Activated T-helper 2 cell treated with anti-CD3 and anti-CD28 coated beads, Interferon-gamma antibody, Interleukin-2, Interleukin-4, amounts not matched to agents 10 μg/mL and 5 μg/mL and 100 μg/mL, durations not matched to agents 14 hours and 24 hours and 36 hours (primary cell): ENCODE measurements around the gene ACTR10. TPM values are rescaled to one million over a fixed set of nuclear protein-coding genes. Genes with fewer than 3 reads are reported as not detected.
A peak's percentile ranks its signal among the peaks of the same experiment; 100 is the strongest.

Experiments used
- DNase-seq: peaks from one replicate; pipeline ENCODE4 v3.0.0; 2021; ENCODE audit warnings: low spot score
- H3K27ac Mint-ChIP-seq: one replicate; pipeline ENCODE4 v1.8.0; 2021; ENCODE audit warnings: mixed read lengths
- H3K27me3 Mint-ChIP-seq: one replicate; pipeline ENCODE4 v1.8.0; 2021; ENCODE audit warnings: low read depth, mixed read lengths
- H3K36me3 Mint-ChIP-seq: one replicate; pipeline ENCODE4 v1.8.0; 2021; ENCODE audit warnings: low read depth, mixed read lengths
- H3K4me1 Mint-ChIP-seq: one replicate; pipeline ENCODE4 v1.8.0; 2021; ENCODE audit warnings: low read depth, mixed read lengths
- H3K4me3 Mint-ChIP-seq: one replicate; pipeline ENCODE4 v1.8.0; 2021; ENCODE audit warnings: low read depth, mild to moderate bottlenecking, moderate library complexity, mixed read lengths
- H3K9me3 Mint-ChIP-seq: one replicate; pipeline ENCODE4 v1.8.0; 2021; ENCODE audit warnings: mixed read lengths
- intact Hi-C: fragments of 100-400 bp; cut with micrococcal nuclease; formaldehyde crosslinking; loops from one replicate; pipeline ENCODE4 v1.15.1; 2023
- total RNA-seq: library from RNA; stranded (reverse); gene quantifications from 2 replicates; pipeline ENCODE4 v1.2.3, GENCODE V29; 2022

ACTR10 gene
- total RNA-seq: 38.2 and 39.8 TPM in 2 replicates

DNA sequence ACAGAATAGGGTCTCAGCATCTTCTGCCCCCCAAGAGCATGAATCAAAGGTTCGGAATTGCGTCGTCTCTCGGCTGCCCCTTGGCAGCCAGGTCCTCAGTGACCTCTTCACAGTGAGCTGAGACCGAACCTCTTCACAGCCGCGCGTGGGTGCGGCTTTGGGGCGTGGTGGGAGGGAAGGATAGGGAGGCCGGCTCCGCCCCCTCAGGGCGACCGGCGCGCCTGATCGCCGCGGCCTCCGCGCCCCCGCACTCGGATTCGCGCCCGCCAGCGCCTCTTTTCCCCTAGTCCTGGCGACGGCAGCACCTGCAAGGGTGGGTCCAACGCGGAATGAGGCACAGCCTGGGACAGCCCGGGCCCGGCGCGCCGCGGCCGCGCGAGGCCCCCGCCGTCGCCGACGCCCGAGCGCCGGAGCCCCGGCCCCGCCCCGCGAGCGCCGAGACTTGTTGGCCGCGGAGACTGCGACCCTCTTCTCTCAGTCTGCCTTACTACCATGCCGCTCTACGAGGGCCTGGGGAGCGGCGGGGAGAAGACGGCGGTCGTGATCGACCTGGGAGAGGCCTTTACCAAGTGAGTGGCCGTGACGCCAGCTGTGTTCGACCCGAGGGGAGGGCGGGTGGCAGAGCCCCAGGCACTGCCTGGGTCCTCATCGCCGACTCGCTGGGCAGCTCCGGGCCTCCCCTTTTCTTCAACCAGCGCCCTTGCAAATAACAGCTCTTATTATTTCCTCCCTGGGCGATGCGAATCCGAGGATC is at the start of gene ACTR10:
TSS of gene ACTR10 (plus strand) at position 424 of the 754 bp plus-strand sequence. CDS start at position 493, 69 bp downstream.
- peaks cover 9% of the 10 kb centered on the region for H3K27me3 Mint-ChIP-seq
- no peaks in the 10 kb centered on the region for H3K9me3 Mint-ChIP-seq
- peaks cover 16% of the 10 kb centered on the region for H3K4me1 Mint-ChIP-seq
- H3K36me3 Mint-ChIP-seq: peaks cover 11% of the 10 kb centered on the region
- peak within 1 kb of the TSS; percentile 79 for H3K27ac Mint-ChIP-seq
- H3K4me3 Mint-ChIP-seq: peak within 1 kb of the TSS; percentile 92
- intact Hi-C loops: loop anchor here (1.0 to 2.0 kb wide), 2 partner anchors 44 to 99 kb away; partner anchors contain the start of genes ARID4A and PSMA3
- peak; percentile 80 for DNase-seq

GRCh38 chr14:58150243-58150805 is 49.6 kb upstream of the ACTR10 start:
- Mint-ChIP-seq H3K27me3 (peaks cover 70% of the 10 kb centered on the region), H3K9me3 (no peaks in the 10 kb centered on the region), H3K4me1 (peaks cover 7% of the 10 kb centered on the region), H3K4me3 (no peak overlapping the region), H3K27ac (no peak overlapping the region), H3K36me3 (no peaks in the 10 kb centered on the region)
- intact Hi-C loops: no loop called here
- DNase-seq: no peak

GRCh38 chr14:58151133-58152013 is 48.6 kb upstream of the ACTR10 start:
- Mint-ChIP-seq H3K27ac (no peak overlapping the region), H3K4me3 (peak overlapping the region; percentile 71), H3K27me3 (peaks cover 64% of the 10 kb centered on the region), H3K4me1 (peaks cover 7% of the 10 kb centered on the region), H3K36me3 (no peaks in the 10 kb centered on the region), H3K9me3 (no peaks in the 10 kb centered on the region)
- intact Hi-C loops: no loop called here
- no peak for DNase-seq

GRCh38 chr14:58152014-58152857 is 47.7 kb upstream of the ACTR10 start, which contains the start of gene ARMH4:
Gene ARMH4 (minus strand): TSS chr14:58152213. CDS start chr14:58139358, 12,855 bp downstream.
- H3K27ac Mint-ChIP-seq: no peak within 1 kb of the TSS
- H3K4me1 Mint-ChIP-seq: peaks cover 7% of the 10 kb centered on the region
- peaks cover 60% of the 10 kb centered on the region for H3K27me3 Mint-ChIP-seq
- peak; percentile 72 for DNase-seq
- intact Hi-C loops: no loop called here
- H3K36me3 Mint-ChIP-seq: no peaks in the 10 kb centered on the region
- peak within 1 kb of the TSS; percentile 72 for H3K4me3 Mint-ChIP-seq
- no peaks in the 10 kb centered on the region for H3K9me3 Mint-ChIP-seq

- no peaks in the 10 kb centered on the region for H3K36me3 Mint-ChIP-seq
- DNase-seq: no peak
- intact Hi-C loops: no loop called here
- H3K27me3 Mint-ChIP-seq: peaks cover 20% of the 10 kb centered on the region
- no peaks in the 10 kb centered on the region for H3K4me1 Mint-ChIP-seq
- H3K27ac Mint-ChIP-seq: no peak overlapping the region
- no peaks in the 10 kb centered on the region for H3K9me3 Mint-ChIP-seq
- H3K4me3 Mint-ChIP-seq: no peak overlapping the region
These were observed 39.4 kb upstream of the ACTR10 start for GRCh38 chr14:58160561-58160960.

DNA sequence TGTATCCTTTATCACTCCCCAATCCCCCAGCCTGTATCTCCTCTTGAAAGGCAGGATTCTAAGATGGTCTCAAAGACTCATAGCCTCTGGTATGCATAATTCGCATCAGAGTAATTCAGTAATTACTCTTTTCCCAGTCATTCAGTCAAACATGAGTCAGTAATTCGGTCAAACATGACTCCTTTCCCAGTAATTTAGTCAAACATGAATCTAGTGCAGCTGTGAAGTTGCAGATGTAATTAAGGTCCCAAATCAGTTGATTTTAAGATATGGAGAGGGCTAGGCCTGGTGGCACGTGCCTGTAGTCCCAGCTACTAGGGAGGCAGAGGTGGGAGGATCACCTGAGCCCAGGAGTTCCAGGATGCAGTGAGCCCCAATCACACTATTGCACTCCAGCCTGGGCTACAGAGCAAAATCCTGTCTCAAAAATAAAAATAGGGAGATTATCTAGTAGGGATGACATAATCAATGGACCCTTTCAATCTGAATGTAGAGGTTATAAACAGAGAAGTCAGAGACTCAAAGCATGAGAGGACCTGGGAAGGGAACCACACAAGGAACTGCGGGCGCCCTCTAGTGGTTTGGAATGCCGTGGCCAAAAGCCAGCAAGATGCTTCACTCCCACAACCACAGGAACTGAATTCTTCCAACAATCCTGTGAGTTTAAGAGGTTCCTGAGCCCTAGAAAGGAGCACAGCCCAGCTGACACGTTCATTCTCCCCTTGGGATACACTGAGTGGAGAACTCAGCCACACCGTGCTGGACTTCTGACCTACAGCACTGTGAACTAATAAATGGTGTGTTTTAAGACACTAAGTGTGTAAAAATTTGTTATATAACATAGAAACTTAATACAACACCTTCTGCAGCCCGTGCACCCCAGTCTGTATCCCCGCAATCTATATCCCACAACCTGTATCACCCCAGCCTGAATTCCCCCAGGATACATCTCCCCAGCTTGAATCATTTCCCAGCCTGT is 33.7 kb upstream of the ACTR10 start:
- no peak overlapping the region for H3K27ac Mint-ChIP-seq
- intact Hi-C loops: loop anchor here (1.0 kb wide), 1 partner anchor 58 kb away; no protein-coding TSS in a partner anchor
- no peaks in the 10 kb centered on the region for H3K36me3 Mint-ChIP-seq
- peaks cover 3% of the 10 kb centered on the region for H3K4me1 Mint-ChIP-seq
- peaks cover 16% of the 10 kb centered on the region for H3K27me3 Mint-ChIP-seq
- H3K4me3 Mint-ChIP-seq: no peak overlapping the region
- no peaks in the 10 kb centered on the region for H3K9me3 Mint-ChIP-seq
- peak; percentile 46 for DNase-seq

DNA sequence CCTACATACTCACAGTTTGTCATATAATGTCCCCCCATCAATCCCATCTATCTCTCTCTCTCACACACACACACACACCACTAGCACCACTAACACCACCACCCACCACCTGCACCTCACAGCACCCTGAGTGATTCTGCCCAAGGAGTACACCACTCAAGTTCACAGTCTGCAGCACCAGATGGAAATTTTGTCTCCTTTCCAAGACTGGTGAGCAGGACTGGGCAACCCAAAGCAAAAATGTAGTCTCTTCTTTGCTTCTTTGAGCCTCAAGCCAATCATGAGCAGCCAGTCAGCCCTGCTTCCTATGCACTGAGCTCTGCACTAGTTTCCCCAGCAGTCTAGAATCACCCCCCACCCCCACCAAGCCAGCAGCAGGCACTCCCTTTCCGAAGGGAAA is 32.9 kb upstream of the ACTR10 start:
- H3K4me1 Mint-ChIP-seq: peaks cover 3% of the 10 kb centered on the region
- H3K27me3 Mint-ChIP-seq: peaks cover 15% of the 10 kb centered on the region
- H3K9me3 Mint-ChIP-seq: no peaks in the 10 kb centered on the region
- H3K4me3 Mint-ChIP-seq: no peak overlapping the region
- intact Hi-C loops: no loop called here
- no peak overlapping the region for H3K27ac Mint-ChIP-seq
- DNase-seq: no peak
- H3K36me3 Mint-ChIP-seq: no peaks in the 10 kb centered on the region

DNA sequence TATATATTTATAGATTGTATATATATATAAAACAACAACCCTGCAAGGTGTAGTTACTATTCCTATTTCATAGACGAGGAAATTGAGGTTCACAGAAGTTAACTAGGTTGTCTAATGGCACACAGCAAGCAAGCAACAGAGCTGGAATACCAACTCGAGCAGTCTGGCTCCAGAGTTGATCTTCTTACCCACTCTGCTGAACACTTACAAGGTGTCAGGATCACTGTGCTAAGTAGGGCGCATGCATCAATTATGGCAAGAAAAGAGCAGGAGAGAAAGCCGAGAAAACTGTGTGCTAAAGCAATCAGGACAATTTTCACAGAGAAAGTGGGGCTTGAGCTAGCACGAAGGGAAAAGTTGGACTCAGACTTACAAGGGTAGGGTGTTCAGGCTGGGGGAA is 32.1 kb upstream of the ACTR10 start:
- Mint-ChIP-seq H3K27me3 (peaks cover 15% of the 10 kb centered on the region), H3K4me3 (no peak overlapping the region), H3K4me1 (peaks cover 3% of the 10 kb centered on the region), H3K9me3 (no peaks in the 10 kb centered on the region), H3K27ac (no peak overlapping the region), H3K36me3 (no peaks in the 10 kb centered on the region)
- DNase-seq: no peak
- intact Hi-C loops: no loop called here

- DNase-seq: peak; percentile 21
- intact Hi-C loops: no loop called here
- H3K36me3 Mint-ChIP-seq: no peaks in the 10 kb centered on the region
- peaks cover 3% of the 10 kb centered on the region for H3K4me1 Mint-ChIP-seq
- H3K27ac Mint-ChIP-seq: no peak overlapping the region
- no peak overlapping the region for H3K4me3 Mint-ChIP-seq
- H3K27me3 Mint-ChIP-seq: peaks cover 24% of the 10 kb centered on the region
- no peaks in the 10 kb centered on the region for H3K9me3 Mint-ChIP-seq
These were observed 28.9 kb upstream of the ACTR10 start for GRCh38 chr14:58171090-58171489.

DNA sequence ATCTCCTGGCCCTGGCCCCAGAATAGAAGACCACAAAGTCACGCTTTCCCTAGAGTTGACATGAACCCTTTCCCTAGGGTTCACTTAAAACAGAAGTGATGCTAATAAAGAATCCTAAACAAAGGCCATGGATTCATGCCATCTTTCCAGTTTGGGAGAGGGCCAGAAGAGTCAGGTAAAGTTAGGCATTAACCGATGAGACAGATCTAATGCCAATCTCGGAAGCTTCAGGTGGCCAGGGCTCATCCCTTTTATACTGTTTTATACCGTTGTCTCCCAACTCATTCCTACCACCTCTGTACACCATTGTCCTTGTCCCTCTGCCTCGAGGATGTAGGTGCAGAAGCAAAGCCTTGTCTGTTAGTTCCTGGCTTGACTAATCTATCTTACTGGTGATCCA is 22.8 kb upstream of the ACTR10 start:
- no peaks in the 10 kb centered on the region for H3K36me3 Mint-ChIP-seq
- H3K9me3 Mint-ChIP-seq: no peaks in the 10 kb centered on the region
- H3K27ac Mint-ChIP-seq: no peak overlapping the region
- H3K27me3 Mint-ChIP-seq: peaks cover 13% of the 10 kb centered on the region
- H3K4me1 Mint-ChIP-seq: no peaks in the 10 kb centered on the region
- intact Hi-C loops: no loop called here
- no peak overlapping the region for H3K4me3 Mint-ChIP-seq
- no peak for DNase-seq

DNA sequence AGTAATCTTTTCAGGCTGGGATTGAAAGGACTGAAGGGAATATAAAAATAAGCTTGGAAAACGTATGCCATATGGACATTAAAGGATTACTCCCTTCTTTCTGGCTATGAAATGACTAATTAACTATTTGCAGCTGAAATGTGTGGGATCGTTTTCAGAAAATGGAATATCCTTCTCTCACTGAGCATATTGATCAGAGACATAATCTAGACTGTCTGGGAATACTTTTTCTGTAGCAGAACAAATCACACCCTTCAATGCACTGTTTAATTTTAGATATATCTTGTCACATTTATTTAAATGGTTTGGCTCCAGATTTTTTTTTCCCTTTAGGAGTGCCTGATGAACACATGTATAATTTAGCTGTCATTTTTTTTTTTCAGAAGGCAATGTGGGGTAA is 10.8 kb upstream of the ACTR10 start:
- no peak overlapping the region for H3K4me3 Mint-ChIP-seq
- intact Hi-C loops: no loop called here
- peaks cover 30% of the 10 kb centered on the region for H3K27me3 Mint-ChIP-seq
- no peaks in the 10 kb centered on the region for H3K9me3 Mint-ChIP-seq
- no peaks in the 10 kb centered on the region for H3K4me1 Mint-ChIP-seq
- H3K27ac Mint-ChIP-seq: no peak overlapping the region
- no peak for DNase-seq
- no peaks in the 10 kb centered on the region for H3K36me3 Mint-ChIP-seq
